K562 (cell line): ENCODE results near the gene COL23A1. TPM values are rescaled to one million over a fixed set of nuclear protein-coding genes. Genes with fewer than 3 reads are reported as not detected.
A peak's percentile ranks its signal among the peaks of the same experiment; 100 is the strongest.

ENCODE experiments used
- BACH1 ChIP-seq: fragments of 200-800 bp; sonication (Bioruptor generic); IDR thresholded peaks from 2 replicates; pipeline ENCODE4 v1.6.1; 2016; ENCODE audit warnings: missing genetic modification characterization, missing compliant biosample characterization
- CEBPB ChIP-seq: fragments of 450-650 bp; IDR thresholded peaks from 2 replicates; pipeline ENCODE4 v1.6.1; 2016; ENCODE audit warnings: missing genetic modification characterization, missing compliant biosample characterization
- EGR1 ChIP-seq: fragments of 450-650 bp; conservative IDR thresholded peaks from 2 replicates; pipeline ENCODE4 v1.6.1; 2017; ENCODE audit warnings: mild to moderate bottlenecking
- ELF1 ChIP-seq: fragments of 200-800 bp; sonication (Bioruptor generic); IDR thresholded peaks from 2 replicates; pipeline ENCODE4 v1.6.1; 2016; ENCODE audit warnings: missing genetic modification characterization, missing compliant biosample characterization
- FIP1L1 ChIP-seq: fragments of 200-400 bp; formaldehyde crosslinking; IDR thresholded peaks from 2 replicates; pipeline ENCODE4 v1.6.1; 2018; ENCODE audit warnings: mild to moderate bottlenecking, low read depth, low read length; ENCODE audit not compliant: poor library complexity, severe bottlenecking
- HIVEP1 ChIP-seq: fragments of 250-450 bp; sonication (Bioruptor Pico); IDR thresholded peaks from 2 replicates; pipeline ENCODE4 v1.4.0; 2020; ENCODE audit warnings: mild to moderate bottlenecking
- HNRNPL ChIP-seq: fragments of 200-400 bp; formaldehyde crosslinking; IDR thresholded peaks from 2 replicates; pipeline ENCODE4 v1.6.1; 2017; ENCODE audit warnings: low read depth, mild to moderate bottlenecking, low read length
- HNRNPUL1 ChIP-seq: fragments of 200-400 bp; formaldehyde crosslinking; IDR thresholded peaks from 2 replicates; pipeline ENCODE4 v1.6.1; 2017; ENCODE audit warnings: low read length
- IFI16 ChIP-seq: fragments of 250-450 bp; sonication (Bioruptor Pico); IDR thresholded peaks from 2 replicates; pipeline ENCODE4 v2.1.2; 2022; ENCODE audit warnings: mild to moderate bottlenecking, inconsistent platforms
- NRF1 ChIP-seq, 2 experiments: fragments of 450-650 bp; IDR thresholded peaks in 1 of 2; conservative IDR thresholded peaks in 1 of 2; 2 replicates each; pipeline ENCODE4 v1.6.1; 2014; ENCODE audit warnings: mild to moderate bottlenecking in 2 of 2
- OTX1 ChIP-seq: fragments of 450-650 bp; formaldehyde crosslinking; IDR thresholded peaks from 2 replicates; pipeline ENCODE4 v1.4.0; 2022; ENCODE audit warnings: mild to moderate bottlenecking
- PCBP1 ChIP-seq: fragments of 200-400 bp; formaldehyde crosslinking; IDR thresholded peaks from 2 replicates; pipeline ENCODE4 v1.6.1; 2018; ENCODE audit warnings: mild to moderate bottlenecking, low read depth, low read length; ENCODE audit not compliant: poor library complexity, severe bottlenecking
- POLR2AphosphoS2 ChIP-seq: IDR thresholded peaks from 2 replicates; pipeline ENCODE4 v1.6.1; 2012; ENCODE audit warnings: low read length, improper control_type of control experiment
- POLR2AphosphoS5 ChIP-seq: IDR thresholded peaks from 2 replicates; pipeline ENCODE4 v1.6.1; 2011; ENCODE audit warnings: mild to moderate bottlenecking, low read depth, low read length, moderate library complexity; ENCODE audit not compliant: control insufficient read depth, insufficient read depth
- RB1 ChIP-seq: fragments of 450-650 bp; IDR thresholded peaks from 2 replicates; pipeline ENCODE4 v1.6.1; 2017; ENCODE audit warnings: low read depth, mild to moderate bottlenecking
- RBM22 ChIP-seq: fragments of 200-400 bp; formaldehyde crosslinking; IDR thresholded peaks from 2 replicates; pipeline ENCODE4 v1.6.1; 2018; ENCODE audit warnings: low read length, low read depth; ENCODE audit not compliant: poor library complexity, severe bottlenecking
- SAP30 ChIP-seq: fragments of 200-600 bp; sonication (generic); IDR thresholded peaks from 2 replicates; pipeline ENCODE4 v1.6.1; 2012; ENCODE audit warnings: borderline replicate concordance, low read depth, mild to moderate bottlenecking, moderate library complexity, low read length, control low read depth, inconsistent platforms; ENCODE audit not compliant: insufficient read depth, poor library complexity, severe bottlenecking
- SIN3A ChIP-seq, 2 experiments: fragments of 150-350 bp in 1 of 2; IDR thresholded peaks; 2 replicates each; pipeline ENCODE4 v1.6.1; 2011 to 2016; ENCODE audit warnings: borderline replicate concordance in 2 of 2, low read depth in 2 of 2, low read length in 2 of 2, mild to moderate bottlenecking in 2 of 2, moderate library complexity in 2 of 2; ENCODE audit not compliant: control insufficient read depth in 1 of 2
- SMAD4 ChIP-seq: fragments of 250-450 bp; sonication (Bioruptor Pico); conservative IDR thresholded peaks from 2 replicates; pipeline ENCODE4 v1.8.0; 2021; ENCODE audit warnings: inconsistent platforms, mild to moderate bottlenecking, moderate library complexity
- U2AF1 ChIP-seq: fragments of 200-400 bp; formaldehyde crosslinking; optimal IDR thresholded peaks from 2 replicates; pipeline ENCODE3; 2017; ENCODE audit warnings: mild to moderate bottlenecking, low read depth, low read length, moderate library complexity
- YBX1 ChIP-seq: fragments of 450-650 bp; IDR thresholded peaks from 2 replicates; pipeline ENCODE4 v1.7.1; 2016; ENCODE audit warnings: mild to moderate bottlenecking
- ZBTB7A ChIP-seq: IDR thresholded peaks from 2 replicates; pipeline ENCODE4 v1.6.1; 2011; ENCODE audit warnings: low read depth, mild to moderate bottlenecking, low read length, moderate library complexity, borderline replicate concordance; ENCODE audit not compliant: control insufficient read depth
- polyA plus RNA-seq, 8 experiments: library from polyadenylated mRNA; depleted of rRNA in 4 of 8; stranded (reverse) in 5 of 8; unstranded in 3 of 8; fragments of >200 nt; fragmentation: Nextera tagmentation in 2 of 8; fragmentation: Illumina TruSeq in 1 of 8; extraction: Ambion mirVana in 2 of 8; extraction: Trizol in 1 of 8; gene quantifications; 2 replicates each; pipeline versions ENCODE4 v1.2.1 to v1.2.3, GENCODE V29; 2011 to 2014; ENCODE audit warnings: inconsistent platforms in 1 of 8, missing spikeins in 1 of 8
- total RNA-seq, 7 experiments: library from RNA; depleted of rRNA in 6 of 7; stranded (reverse); fragments of >200 nt in 6 of 7; fragmentation: Illumina TruSeq in 2 of 7; extraction: Trizol in 2 of 7; gene quantifications; 2 replicates each; pipeline versions ENCODE4 v1.2.1 to v1.2.3, GENCODE V29; 2011 to 2021; ENCODE audit warnings: low replicate concordance in 1 of 7
- TF ChIP-seq, protein P1 (sequence below): fragments of 200-800 bp; sonication (Bioruptor generic); IDR thresholded peaks from 2 replicates; pipeline ENCODE4 v1.6.1; 2017; ENCODE audit warnings: missing genetic modification characterization, missing compliant biosample characterization
- TF ChIP-seq, protein P2 (sequence below): fragments of 450-650 bp; IDR thresholded peaks from 2 replicates; pipeline ENCODE4 v1.6.1; 2014; ENCODE audit warnings: low read depth, mild to moderate bottlenecking, moderate library complexity, borderline replicate concordance

COL23A1 gene
- total and polyA plus RNA-seq, 9 of the 15 experiments (the other 6 are each of a cell fraction or from before 2014, with no cell fraction given), result 0.09 TPM; not detected in 8

DNA sequence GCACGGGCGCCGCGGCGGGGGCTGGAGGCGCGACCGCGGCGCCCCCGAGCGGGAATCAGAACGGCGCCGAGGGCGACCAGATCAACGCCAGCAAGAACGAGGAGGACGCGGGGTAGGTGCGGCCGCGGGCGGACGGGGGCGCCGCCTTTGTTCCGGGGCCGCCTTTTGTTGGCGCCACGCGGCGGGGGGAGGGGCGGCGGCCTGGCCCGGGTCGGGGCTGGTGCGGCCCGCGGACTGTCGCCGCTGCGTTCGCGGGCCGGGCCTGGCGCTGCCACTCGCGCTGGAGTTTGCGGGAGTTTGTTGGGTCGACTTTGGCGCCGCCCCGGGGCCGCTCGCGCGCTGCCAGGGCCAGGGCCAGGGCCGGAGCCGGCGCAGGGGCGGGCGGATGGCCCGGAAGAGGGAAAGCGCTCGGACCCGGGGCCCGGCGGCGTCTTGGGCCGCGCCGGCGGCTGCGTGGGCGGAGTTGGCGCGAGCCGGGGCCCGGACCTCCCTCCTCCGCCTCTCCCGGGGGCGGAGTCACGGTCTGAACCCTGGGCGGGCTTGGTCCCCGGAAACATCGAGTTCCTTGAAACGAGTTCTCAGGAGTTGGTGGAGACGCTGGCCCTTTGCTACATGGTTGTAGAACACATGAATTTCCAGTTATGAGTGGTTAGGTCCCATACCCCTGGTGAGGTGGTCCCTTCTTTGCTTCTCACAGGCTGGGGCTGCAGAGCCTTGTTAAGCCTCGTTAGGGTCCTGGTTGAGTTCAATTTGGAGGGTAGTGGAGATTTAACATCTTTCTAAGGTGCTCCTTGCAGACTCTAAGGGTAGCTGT, 385.1 kb downstream of the COL23A1 start (continued):
- TF ChIP-seq, protein P1, sequence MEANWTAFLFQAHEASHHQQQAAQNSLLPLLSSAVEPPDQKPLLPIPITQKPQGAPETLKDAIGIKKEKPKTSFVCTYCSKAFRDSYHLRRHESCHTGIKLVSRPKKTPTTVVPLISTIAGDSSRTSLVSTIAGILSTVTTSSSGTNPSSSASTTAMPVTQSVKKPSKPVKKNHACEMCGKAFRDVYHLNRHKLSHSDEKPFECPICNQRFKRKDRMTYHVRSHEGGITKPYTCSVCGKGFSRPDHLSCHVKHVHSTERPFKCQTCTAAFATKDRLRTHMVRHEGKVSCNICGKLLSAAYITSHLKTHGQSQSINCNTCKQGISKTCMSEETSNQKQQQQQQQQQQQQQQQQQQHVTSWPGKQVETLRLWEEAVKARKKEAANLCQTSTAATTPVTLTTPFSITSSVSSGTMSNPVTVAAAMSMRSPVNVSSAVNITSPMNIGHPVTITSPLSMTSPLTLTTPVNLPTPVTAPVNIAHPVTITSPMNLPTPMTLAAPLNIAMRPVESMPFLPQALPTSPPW (CRISPR knock-in tag), result peak; percentile 35; the same call in 1 of the 2 replicates
- TF ChIP-seq HNRNPUL1 (no peak), EGR1 (peak; percentile 90), HNRNPL (0 out of 2 replicates have a peak, but pooled peaks have one; percentile 5), CEBPB (tag) (no peak), PCBP1 (peak; percentile 15), FIP1L1 (peak; percentile 57), HIVEP1 (no peak), SMAD4 (CRISPR knock-in tag) (peak; percentile 24; the same call in 1 of the 2 replicates), RBM22 (peak; percentile 51), ELF1 (tag) (peak; percentile 15; the same call in 1 of the 2 replicates), POLR2AphosphoS5 (0 out of 2 replicates have a peak, but pooled peaks have one; percentile 13), NRF1 (conservative IDR thresholded peaks at IDR 0.05 in 1 of 2, IDR thresholded peaks at IDR 0.05 in 1 of 2) (peak; percentile 70 to 76), RB1 (peak; percentile 48), SIN3A (IDR thresholded peaks at IDR 0.05; ENCODE audit: borderline replicate concordance in 2 of 2, control insufficient read depth in 1 of 2, low read depth in 2 of 2, low read length in 2 of 2) (peak; percentile 26 to 82; a peak in 3 of 4 replicates), IFI16 (CRISPR knock-in tag) (no peak), U2AF1 (peak; percentile 28), OTX1 (CRISPR knock-in tag) (0 out of 2 replicates have a peak, but pooled peaks have one; percentile 69), POLR2AphosphoS2 (peak; percentile 38), SAP30 (peak; percentile 19), YBX1 (no peak), ZBTB7A (peak; percentile 48; the same call in 1 of the 2 replicates), BACH1 (tag) (no peak)
- TF ChIP-seq, protein P2, sequence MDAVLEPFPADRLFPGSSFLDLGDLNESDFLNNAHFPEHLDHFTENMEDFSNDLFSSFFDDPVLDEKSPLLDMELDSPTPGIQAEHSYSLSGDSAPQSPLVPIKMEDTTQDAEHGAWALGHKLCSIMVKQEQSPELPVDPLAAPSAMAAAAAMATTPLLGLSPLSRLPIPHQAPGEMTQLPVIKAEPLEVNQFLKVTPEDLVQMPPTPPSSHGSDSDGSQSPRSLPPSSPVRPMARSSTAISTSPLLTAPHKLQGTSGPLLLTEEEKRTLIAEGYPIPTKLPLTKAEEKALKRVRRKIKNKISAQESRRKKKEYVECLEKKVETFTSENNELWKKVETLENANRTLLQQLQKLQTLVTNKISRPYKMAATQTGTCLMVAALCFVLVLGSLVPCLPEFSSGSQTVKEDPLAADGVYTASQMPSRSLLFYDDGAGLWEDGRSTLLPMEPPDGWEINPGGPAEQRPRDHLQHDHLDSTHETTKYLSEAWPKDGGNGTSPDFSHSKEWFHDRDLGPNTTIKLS, result 0 out of 2 replicates have a peak, but pooled peaks have one; percentile 19
